Fibroblast of lung (primary cell): Measurements from ENCODE around the gene GNPAT.

Experiments
- EZH2 ChIP-seq: IDR thresholded peaks from 2 replicates; pipeline ENCODE4 v1.5.1; 2012; ENCODE audit warnings: low read length, control low read depth, mild to moderate bottlenecking; ENCODE audit errors: missing control alignments
- TF ChIP-seq, protein P1 (sequence below), 2 donors: IDR thresholded peaks in 1 of 2; conservative IDR thresholded peaks in 1 of 2; 1 replicate in 1 of 2; 2 replicates in 1 of 2; pipeline ENCODE4 v1.5.1; 2011 to 2012; ENCODE audit warnings: low read length in 2 of 2, control low read depth in 1 of 2, inconsistent platforms in 1 of 2, low read depth in 1 of 2, mild to moderate bottlenecking in 1 of 2

- TF ChIP-seq, protein P1, sequence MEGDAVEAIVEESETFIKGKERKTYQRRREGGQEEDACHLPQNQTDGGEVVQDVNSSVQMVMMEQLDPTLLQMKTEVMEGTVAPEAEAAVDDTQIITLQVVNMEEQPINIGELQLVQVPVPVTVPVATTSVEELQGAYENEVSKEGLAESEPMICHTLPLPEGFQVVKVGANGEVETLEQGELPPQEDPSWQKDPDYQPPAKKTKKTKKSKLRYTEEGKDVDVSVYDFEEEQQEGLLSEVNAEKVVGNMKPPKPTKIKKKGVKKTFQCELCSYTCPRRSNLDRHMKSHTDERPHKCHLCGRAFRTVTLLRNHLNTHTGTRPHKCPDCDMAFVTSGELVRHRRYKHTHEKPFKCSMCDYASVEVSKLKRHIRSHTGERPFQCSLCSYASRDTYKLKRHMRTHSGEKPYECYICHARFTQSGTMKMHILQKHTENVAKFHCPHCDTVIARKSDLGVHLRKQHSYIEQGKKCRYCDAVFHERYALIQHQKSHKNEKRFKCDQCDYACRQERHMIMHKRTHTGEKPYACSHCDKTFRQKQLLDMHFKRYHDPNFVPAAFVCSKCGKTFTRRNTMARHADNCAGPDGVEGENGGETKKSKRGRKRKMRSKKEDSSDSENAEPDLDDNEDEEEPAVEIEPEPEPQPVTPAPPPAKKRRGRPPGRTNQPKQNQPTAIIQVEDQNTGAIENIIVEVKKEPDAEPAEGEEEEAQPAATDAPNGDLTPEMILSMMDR (conservative IDR thresholded peaks at IDR 0.05 in 1 of 2, IDR thresholded peaks at IDR 0.05 in 1 of 2; ENCODE audit: low read depth in 1 of 2, low read length in 2 of 2) = no peak
- TF ChIP-seq EZH2 = no peak
Observed at GRCh38 chr1:231234506-231234905, 6.5 kb upstream of the GNPAT start.
